Heart right ventricle (tissue), 16 donors: ENCODE results near the gene TBC1D20. TPM values are rescaled to one million over a fixed set of nuclear protein-coding genes. Genes with fewer than 3 reads are reported as not detected.
A peak's percentile ranks its signal among the peaks of the same experiment; 100 is the strongest.

Experiments used
- ATAC-seq, 8 donors: fragments of 200-7000 bp; cut with Tn5 transposase; one replicate each; pipeline ENCODE4 v1.9.1; 2020; ENCODE audit warnings: mild to moderate bottlenecking in 8 of 8, moderate library complexity in 8 of 8, moderate number of reproducible peaks in 1 of 8
- DNase-seq, 2 donors: peaks; one replicate each; pipeline ENCODE4 v3.0.0-alpha.2; 2020
- H3K27ac ChIP-seq, 10 donors: fragments of 200-600 bp; sonication (generic) in 2 of 10; one replicate each; pipeline versions ENCODE4 v1.5.0 to v1.8.0; 2020 to 2022; ENCODE audit warnings: mild to moderate bottlenecking in 3 of 10
- H3K27me3 ChIP-seq, 7 donors: fragments of 200-600 bp; one replicate each; pipeline ENCODE4 v1.8.0; 2021 to 2022; ENCODE audit warnings: mild to moderate bottlenecking in 2 of 7
- H3K36me3 ChIP-seq, 9 donors: fragments of 200-600 bp; sonication (generic) in 1 of 9; one replicate each; pipeline versions ENCODE4 v1.5.0 to v1.8.0; 2020 to 2022; ENCODE audit warnings: mild to moderate bottlenecking in 2 of 9
- H3K4me1 ChIP-seq, 9 donors: fragments of 200-600 bp; sonication (generic) in 1 of 9; one replicate each; pipeline versions ENCODE4 v1.5.0 to v1.8.0; 2020 to 2022; ENCODE audit warnings: mild to moderate bottlenecking in 4 of 9
- H3K4me3 ChIP-seq, 10 donors: fragments of 200-600 bp; sonication (generic) in 2 of 10; one replicate each; pipeline versions ENCODE4 v1.5.0 to v1.8.0; 2020 to 2022; ENCODE audit warnings: mild to moderate bottlenecking in 7 of 10, moderate library complexity in 2 of 10
- H3K9me3 ChIP-seq, 11 donors: fragments of 200-600 bp in 10 of 11; sonication (generic) in 2 of 11; one replicate each; pipeline versions ENCODE4 v1.5.0 to v1.8.0; 2013 to 2022; ENCODE audit warnings: mild to moderate bottlenecking in 2 of 11, control low read depth in 1 of 11, moderate library complexity in 1 of 11
- CTCF ChIP-seq, 9 donors: fragments of 200-600 bp; sonication (generic) in 2 of 9; IDR thresholded peaks; one replicate each; pipeline versions ENCODE4 v1.5.0 to v1.8.0; 2021 to 2022; ENCODE audit warnings: antibody characterized with exemption in 9 of 9, mild to moderate bottlenecking in 5 of 9, moderate library complexity in 1 of 9
- WGBS, 2 donors: extraction: QIAGEN DNeasy Blood & Tissue Kit; methylation state at CpG; one replicate each; pipeline ENCODE4 v1.1.7; 2013; ENCODE audit warnings: inconsistent platforms in 1 of 2; 5-methylcytosine and 5-hydroxymethylcytosine counted together
- intact Hi-C, 10 donors: fragments of 100-400 bp; cut with DNase I; formaldehyde crosslinking; loops; one replicate each; pipeline versions ENCODE4 v1.11.1 to v1.14.2; 2022
- polyA plus RNA-seq, 2 donors: library from polyadenylated mRNA; stranded (reverse); fragments of 200-250 nt; gene quantifications; one replicate each; pipeline ENCODE4 v1.2.3, GENCODE V29; 2013
- total RNA-seq, 10 donors: library from RNA; stranded (reverse); fragmentation: NEBNext Ultra II Directional in 3 of 10; extraction: Animal tissue kit (Norgen Biotek cat#: 25700) in 3 of 10; gene quantifications; one replicate each; pipeline versions ENCODE4 v1.2.1 to v1.2.4, GENCODE V29; 2021 to 2023
- donor health status: Arrhythmogenic right ventricular cardiomyopathy.
- donor health status: ischemic (EF 13 %, LVEDD 7.1; RV severe dilation, severe dysfunction).
- donor health status: healthy with polysubstance abuse.
- donor health status: DM: no; HTN: yes; CAD: no.
- donor health status: DM: no; HTN: no; CAD: no.
- donor health status: ischemic (EF 25% LVEDD 6.9; RV normal size, moderate dysfunction).
- donor health status: ischemic (EF 25% LVEDD 5.7; RV mildly dilated, moderate dysfunction).
- donor health status: healthy.
- donor health status: DM: yes; HTN: yes; CAD: no.
- donor health status: Ischemic cardiomyopathy.
- donor health status: ischemic (EF 35%, LVEDD 5.7; RV mildly dilated, moderate dysfunction).
- donor health status: nonischemic (EF 11% LVEDD 7.7; RV severe dilation, severe dysfunction).
- donor health status: DM: yes; HTN: yes; CAD: no.
- donor health status: PGD.
- donor health status: ischemic (EF 29% LVEDD 5.4; RV normal size, mild dysfunction).
- donor health status: nonischemic (EF 23%, LVEDD 6.1; RV moderate dilation, normal function).

The TBC1D20 gene
- total and polyA plus RNA-seq, 12 donors = 12.9 to 28.2 (median 22.9) TPM

- peaks cover 0 to 90% (median 31%) of the 10 kb centered on the region in 9 donors for H3K36me3 ChIP-seq
- no peaks in the 10 kb centered on the region for H3K9me3 ChIP-seq
- no peak overlapping the region for H3K27ac ChIP-seq
- no peak for TF ChIP-seq CTCF (IDR thresholded peaks at IDR 0.05)
- intact Hi-C loops = loop anchor here in 1 of 10 donors (10.0 kb wide), 1 partner anchor 62 kb away; no protein-coding TSS in a partner anchor
- DNase-seq (no peak), ATAC-seq (no peak)
- H3K4me3 ChIP-seq = no peak overlapping the region
- no peaks in the 10 kb centered on the region for H3K27me3 ChIP-seq
- WGBS, 2 donors = 82 to 88% methylated on average over 13 of the region's 13 CpGs
- peaks cover 0 to 4% (median 0%) of the 10 kb centered on the region in 9 donors for H3K4me1 ChIP-seq
Measured at GRCh38 chr20:416950-417800, 45.2 kb downstream of the TBC1D20 start.

GRCh38 chr20:415820-416322 lies 46.5 kb downstream of the TBC1D20 start:
- Histone ChIP-seq H3K4me1 (peaks cover 0 to 4% (median 0%) of the 10 kb centered on the region in 9 donors), H3K27me3 (no peaks in the 10 kb centered on the region), H3K27ac (no peak overlapping the region), H3K36me3 (peaks cover 0 to 89% (median 25%) of the 10 kb centered on the region in 9 donors), H3K9me3 (no peaks in the 10 kb centered on the region), H3K4me3 (no peak overlapping the region)
- WGBS, 2 donors = 83 to 87% methylated on average over 13 of the region's 13 CpGs
- no peak for TF ChIP-seq CTCF (IDR thresholded peaks at IDR 0.05)
- intact Hi-C loops = loop anchor here in 1 of 10 donors (10.0 kb wide), 1 partner anchor 61 kb away; no protein-coding TSS in a partner anchor
- peak in 1 of 8 donors; percentile 28 for ATAC-seq
- DNase-seq = no peak

- Histone ChIP-seq H3K27ac (no peak overlapping the region), H3K27me3 (no peaks in the 10 kb centered on the region), H3K4me3 (no peak overlapping the region), H3K36me3 (peaks cover 0 to 85% (median 18%) of the 10 kb centered on the region in 9 donors), H3K9me3 (no peaks in the 10 kb centered on the region), H3K4me1 (peaks cover 1 to 18% (median 13%) of the 10 kb centered on the region in 9 donors)
- WGBS, 2 donors = 81 to 86% methylated on average over 2 of the region's 2 CpGs
- no peak for DNase-seq
- intact Hi-C loops = loop anchor here in 1 of 10 donors (10.0 kb wide), 1 partner anchor 59 kb away; no protein-coding TSS in a partner anchor
- TF ChIP-seq CTCF (IDR thresholded peaks at IDR 0.05) = no peak
- ATAC-seq = no peak
Measured at GRCh38 chr20:414161-414560, 48.2 kb downstream of the TBC1D20 start.

GRCh38 chr20:412081-412480 lies 50.3 kb downstream of the TBC1D20 start:
- peaks cover 0 to 65% (median 17%) of the 10 kb centered on the region in 9 donors for H3K36me3 ChIP-seq
- no peak for TF ChIP-seq CTCF (IDR thresholded peaks at IDR 0.05)
- intact Hi-C loops = loop anchor here in 1 of 10 donors (10.0 kb wide), 1 partner anchor 57 kb away; no protein-coding TSS in a partner anchor
- H3K27ac ChIP-seq = no peak overlapping the region
- no peak overlapping the region for H3K4me3 ChIP-seq
- peaks cover 3 to 26% (median 19%) of the 10 kb centered on the region in 9 donors for H3K4me1 ChIP-seq
- H3K9me3 ChIP-seq = no peaks in the 10 kb centered on the region
- ATAC-seq = no peak
- H3K27me3 ChIP-seq = no peaks in the 10 kb centered on the region
- WGBS, 2 donors = 88 to 100% methylated on average over 3 of the region's 3 CpGs
- DNase-seq = no peak
